Lower leg skin (tissue), 3 donors: Measurements from ENCODE around the gene CACNA1D.

Source experiments
- CTCF ChIP-seq, 3 donors: fragments of 450-650 bp; IDR thresholded peaks; one replicate each; pipeline ENCODE4 v1.5.1; 2016; ENCODE audit warnings: antibody characterized with exemption in 3 of 3, mild to moderate bottlenecking in 3 of 3, moderate library complexity in 2 of 3
- POLR2A ChIP-seq, 2 donors: fragments of 450-650 bp; IDR thresholded peaks; one replicate each; pipeline ENCODE4 v1.6.1; 2016 to 2017; ENCODE audit warnings: antibody characterized with exemption in 2 of 2, mild to moderate bottlenecking in 1 of 2, moderate library complexity in 1 of 2

GRCh38 chr3:53591646-53592045, 97.2 kb downstream of the CACNA1D start:
- no peak for TF ChIP-seq POLR2A (IDR thresholded peaks at IDR 0.05)
- TF ChIP-seq CTCF (IDR thresholded peaks at IDR 0.05) = no peak
